HG03175 (cell line): Measurements from ENCODE around the gene SLC25A25.
A peak's percentile ranks its signal among the peaks of the same experiment; 100 is the strongest.

Source experiments
- ATAC-seq: cut with Tn5 transposase; IDR thresholded peaks from one replicate; pipeline ENCODE4 v1.9.1; 2021; ENCODE audit warnings: mild to moderate bottlenecking, moderate library complexity; ENCODE audit not compliant: unreplicated experiment

SLC25A25 gene

DNA sequence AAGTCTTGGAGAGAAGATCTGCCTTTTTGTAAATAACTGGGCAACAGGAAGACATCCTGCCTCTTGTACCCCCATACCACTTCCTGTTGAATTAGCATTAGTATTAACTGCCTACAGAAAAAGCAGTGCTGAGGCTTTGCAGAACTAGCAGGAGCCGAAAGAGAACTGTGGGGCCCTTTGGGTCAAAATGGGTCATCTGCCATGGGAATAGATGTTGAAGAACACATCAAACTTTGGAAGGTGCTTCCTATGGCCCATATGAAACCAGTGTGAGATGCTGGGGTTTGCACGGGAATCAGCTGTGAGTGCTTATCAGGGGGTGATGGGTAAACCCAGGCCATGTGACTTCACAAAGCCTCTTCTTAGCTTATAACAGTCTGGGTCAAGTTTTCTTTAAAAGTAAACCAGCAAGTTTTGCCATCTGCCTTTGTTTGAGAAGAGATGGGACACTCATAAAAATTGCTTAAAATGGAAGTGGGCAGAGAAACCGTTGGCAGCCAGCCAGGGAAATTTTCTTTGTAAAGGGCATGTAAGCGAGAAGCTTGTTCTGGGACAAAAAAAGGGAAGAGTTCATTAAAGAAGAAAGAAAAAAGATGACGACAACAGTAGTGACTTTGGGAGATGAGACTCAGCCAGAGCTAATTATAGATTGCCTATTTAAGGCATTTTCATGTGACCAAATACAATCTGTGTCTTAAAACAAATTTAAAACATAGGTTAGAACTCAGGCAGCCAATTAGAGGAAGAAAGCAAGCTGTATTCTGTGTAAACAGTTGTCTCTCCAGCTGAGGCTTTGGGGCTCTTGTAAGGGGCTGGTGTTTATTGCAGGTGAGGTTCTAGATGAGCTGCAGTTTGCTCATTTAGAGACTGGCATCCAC is 4.4 kb downstream of the SLC25A25 start:
- ATAC-seq, result no peak

DNA sequence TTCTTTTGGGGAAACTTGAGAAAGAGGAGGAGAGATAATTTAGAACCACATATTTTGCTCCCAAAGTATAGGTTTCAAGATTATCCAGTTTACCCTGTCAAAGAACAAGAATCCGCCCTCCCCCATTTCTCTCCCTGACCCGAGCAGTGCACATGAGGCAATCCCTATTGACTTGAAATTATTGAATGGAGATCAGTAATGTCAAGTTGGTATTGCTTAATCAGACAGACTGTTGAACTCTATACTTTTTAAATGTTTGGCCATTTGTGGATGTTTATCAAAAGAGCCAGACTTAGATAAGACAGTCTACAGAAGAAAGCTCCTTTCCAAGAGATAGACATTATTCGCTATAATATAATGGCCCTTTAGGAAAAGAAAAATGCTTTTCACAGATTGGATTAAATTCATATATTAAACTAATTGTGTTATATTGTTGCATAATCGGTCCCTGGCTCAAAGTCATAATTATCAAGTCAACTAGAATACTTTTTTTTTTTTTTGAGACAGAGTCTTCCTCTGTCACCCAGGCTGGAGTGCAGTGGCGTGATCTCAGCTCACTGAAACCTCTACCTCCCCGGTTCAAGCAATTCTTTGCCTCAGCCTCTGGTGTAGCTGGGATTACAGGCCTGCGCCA is 5.3 kb downstream of the SLC25A25 start:
- no peak for ATAC-seq

DNA sequence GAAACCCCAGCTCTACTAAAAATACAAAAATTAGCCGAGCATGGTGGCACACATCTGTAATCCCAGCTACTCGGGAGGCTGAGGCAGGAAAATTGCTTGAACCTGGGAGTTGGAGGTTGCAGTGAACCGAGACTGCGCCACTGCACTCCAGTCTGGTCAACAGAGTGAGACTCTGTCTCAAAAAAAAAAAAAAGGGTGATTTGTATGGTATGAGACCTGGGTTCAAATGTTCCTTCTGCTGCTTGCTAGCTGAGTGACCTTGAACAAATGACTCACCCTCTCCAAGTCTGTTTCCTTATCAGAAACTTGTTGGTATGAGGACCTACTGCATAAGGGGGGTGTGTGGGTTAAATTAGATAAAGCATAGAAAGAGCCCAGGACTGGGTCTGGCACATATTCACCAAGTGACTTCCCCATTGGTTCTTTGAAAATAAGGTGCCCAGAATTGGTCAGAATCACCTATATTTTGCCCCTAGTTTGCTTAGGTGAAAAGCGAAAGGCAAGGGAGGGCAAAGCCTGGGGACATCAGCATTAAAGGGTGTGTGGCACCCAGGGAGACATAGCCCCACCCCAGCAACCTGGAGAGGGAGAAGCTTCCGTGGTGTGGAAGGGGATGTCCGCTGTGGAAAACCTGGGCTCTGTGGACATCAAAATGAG is 9.9 kb downstream of the SLC25A25 start:
- no peak for ATAC-seq

DNA sequence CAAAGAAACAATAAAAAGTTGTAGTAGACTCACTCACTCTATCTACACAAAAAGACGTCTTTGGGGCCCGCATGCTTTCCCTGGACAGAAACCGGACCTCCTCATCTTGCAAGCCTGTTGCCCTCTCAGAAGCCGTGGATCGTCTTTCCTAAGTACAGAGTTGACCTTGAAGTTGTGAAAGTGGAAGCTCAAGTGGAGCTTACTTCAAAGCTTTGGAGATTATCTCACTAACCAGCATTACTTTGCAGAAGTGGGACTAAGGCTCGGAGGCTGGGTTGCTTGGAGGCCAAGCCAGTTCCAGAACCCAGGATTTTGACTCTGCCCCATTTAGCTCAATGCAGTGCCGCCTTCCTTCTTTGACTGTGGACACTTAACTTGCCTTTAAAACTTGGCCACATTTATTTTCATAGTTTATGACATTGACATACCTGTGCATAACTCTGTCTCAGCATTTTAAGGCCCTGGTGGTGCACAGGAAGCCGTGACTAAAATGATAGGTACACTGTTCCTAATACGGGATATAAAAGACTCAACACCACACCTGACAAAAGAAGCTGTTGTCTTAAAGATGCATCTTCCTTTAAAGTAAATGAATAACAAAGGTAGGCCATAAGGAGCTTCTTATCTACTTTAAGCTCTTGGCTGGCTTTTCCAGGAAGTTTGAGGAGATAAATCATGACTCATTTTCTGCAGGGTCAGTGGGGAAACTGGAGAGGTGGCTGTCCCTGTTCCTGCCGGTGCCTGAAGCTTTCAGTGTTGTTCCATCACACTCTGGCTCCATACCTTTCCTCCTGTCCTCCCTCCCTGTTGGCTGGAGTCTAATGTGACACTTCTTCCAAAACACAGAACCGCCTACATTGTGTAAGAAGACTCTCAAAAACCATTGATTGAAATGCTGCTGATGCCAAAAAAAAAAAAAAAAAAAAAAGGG is 10.7 kb downstream of the SLC25A25 start:
- no peak for ATAC-seq

DNA sequence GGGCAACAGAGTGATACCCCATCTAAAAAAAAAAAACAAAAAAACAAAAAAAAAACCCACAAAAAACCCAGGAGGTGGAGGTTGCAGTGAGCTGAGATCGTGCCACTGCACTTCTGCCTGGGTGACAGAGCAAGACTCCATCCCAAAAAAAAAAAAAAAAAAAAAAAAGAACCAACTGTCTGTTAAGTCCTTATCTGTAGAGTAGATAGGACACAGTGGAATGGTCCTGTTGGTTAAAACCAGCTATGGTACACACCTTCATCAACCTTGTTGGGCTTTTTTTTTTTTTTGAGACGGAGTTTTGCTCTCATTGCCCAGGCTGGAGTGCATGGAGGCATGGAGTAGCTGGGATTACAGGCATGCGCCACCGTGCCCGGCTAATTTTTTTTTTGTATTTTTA is 12.2 kb downstream of the SLC25A25 start:
- no peak for ATAC-seq

DNA sequence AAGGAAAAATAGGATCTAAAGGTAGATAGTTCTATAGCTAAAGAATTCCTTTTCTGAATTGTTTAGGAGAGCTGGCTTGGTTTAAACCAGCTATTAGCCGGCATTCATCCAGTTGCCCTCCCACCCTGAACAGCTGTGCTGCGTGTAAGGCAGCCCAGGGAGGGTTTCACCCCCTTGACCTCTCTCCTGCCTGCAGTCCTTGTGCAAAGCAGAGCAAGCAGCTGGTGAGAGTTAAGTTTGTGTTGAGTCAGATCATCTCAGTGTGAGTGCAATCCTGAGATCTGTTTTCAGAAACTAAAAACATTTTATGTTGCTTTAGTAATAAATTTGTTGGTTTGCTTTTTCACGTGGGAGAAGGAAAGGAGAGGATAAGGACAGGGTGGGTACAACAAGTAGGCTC is 13.0 kb downstream of the SLC25A25 start:
- no peak for ATAC-seq

DNA sequence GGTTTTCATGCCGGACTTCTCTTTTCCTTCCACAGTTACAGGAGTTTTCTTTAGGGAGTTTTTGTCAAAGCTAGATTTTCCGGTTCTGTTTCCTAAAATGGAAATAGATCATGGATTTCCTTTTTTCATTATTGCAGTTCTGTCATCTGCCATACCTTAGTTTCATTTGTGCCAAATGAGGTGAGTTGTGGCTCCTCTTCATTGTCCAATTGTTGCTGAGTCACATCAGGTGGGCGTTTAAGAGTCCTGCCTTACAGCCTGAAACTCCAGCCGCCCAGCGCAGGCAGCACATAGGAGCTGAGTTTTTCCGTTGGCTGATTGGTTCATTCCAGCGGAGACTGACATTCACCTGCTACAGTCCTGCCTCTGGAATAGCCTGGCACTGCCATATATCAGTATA is 14.1 kb downstream of the SLC25A25 start:
- no peak for ATAC-seq

DNA sequence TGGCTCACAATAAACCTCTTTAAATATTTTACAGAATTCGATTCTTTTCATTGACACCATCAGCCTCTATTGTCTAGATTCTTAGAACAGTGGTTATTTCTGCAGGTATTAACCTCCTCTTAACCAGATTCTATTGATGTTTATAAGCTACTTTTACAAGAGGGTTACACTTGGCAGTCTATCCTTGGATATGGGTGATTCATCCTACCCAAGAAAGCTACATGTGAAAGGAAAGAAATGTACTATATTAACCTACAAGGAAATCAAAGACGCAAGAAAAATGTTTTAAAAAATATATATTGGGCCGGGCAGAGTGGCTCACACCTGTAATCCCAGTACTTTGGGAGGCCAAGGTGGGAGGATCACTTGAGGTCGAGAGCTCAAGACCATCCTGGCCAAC is 16.7 kb downstream of the SLC25A25 start:
- no peak for ATAC-seq

DNA sequence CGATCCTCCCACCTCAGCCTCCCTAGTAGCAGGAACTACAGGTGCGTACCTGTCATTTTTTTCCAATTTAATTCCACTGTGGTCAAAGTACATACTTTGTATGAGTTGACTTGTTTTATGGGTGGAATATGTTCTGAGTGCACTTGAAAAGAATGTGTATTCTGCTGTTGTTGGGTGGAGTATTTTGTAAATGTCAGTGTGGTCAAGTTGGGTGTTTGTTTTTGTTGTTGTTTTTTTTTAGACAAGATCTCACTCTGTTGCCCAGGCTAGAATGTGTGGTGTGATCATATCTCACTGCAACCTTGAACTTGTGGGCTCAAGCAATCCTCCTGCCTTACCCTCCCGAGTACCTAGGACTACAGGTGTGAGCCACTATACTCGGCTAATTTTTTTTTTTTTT is 17.9 kb downstream of the SLC25A25 start:
- ATAC-seq, result no peak

DNA sequence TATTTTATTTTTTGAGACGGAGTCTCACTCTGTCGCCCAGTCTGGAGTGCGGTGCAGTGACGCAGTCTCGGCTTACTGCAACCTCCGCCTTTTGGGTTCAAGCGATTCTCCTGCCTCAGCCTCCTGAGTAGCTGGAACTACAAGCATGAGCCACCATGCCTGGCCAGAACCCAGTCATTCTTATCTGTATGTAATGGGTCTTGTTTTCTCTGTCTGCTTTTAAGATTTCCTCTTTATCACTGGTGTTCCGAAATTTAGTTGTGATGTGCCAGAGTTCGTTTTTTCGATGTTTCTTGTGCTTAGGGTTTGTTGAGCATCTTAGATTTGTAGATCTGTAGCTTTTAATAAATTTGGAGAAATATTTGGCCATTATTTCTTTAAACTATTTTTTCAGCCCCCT is 19.2 kb downstream of the SLC25A25 start:
- ATAC-seq, result no peak

DNA sequence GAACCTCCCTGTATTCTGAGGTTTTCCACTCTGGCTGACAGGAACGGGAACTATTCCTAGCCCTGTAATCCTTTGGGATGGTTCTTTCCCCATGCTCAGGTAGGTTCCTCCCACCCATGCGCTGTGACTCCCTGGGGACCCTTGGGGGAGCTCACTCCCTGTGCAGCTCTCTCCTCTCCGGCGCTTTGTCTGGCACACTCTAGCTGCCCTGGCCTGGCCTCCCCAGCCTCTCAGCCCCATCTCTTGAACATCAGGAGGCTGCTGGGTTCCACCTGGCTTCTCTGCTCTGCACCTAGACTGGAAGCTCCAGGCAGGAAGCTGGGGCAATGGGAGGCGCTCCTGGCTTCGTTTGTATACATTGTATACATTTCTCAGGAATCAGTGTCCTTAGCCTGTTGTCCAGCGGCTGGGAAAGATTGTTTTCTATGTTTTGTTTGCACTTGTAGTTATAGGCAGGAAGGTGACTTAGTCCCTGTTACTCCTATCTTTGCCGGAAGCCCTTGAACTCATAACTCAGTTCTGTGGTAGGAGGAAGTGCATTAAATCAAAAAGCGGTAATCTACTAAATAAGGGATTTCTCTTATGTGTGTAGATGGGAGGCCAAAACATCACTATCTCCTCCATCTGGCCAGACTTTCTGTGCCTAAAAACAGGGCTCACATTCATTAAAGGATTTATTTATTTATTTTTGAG is 20.4 kb downstream of the SLC25A25 start:
- no peak for ATAC-seq

DNA sequence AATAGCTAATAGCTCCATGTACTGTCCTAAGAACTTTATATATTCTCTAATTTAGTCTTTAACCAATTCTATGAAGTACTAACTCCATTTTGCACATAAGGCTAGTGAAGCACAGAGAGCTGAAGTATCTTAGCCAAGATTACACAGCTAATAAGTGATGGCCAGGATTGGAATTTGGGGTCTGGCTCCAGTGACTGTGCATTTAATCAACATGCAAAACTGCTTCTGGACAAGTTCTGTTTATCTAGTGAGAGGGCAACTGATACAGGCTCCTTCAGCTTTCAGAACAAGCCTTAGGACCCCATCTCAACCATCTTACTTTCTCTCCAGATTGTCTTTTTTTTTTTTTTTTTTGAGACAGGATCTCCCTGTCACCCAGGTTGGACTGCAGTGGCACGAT is 21.3 kb downstream of the SLC25A25 start:
- ATAC-seq, result no peak

DNA sequence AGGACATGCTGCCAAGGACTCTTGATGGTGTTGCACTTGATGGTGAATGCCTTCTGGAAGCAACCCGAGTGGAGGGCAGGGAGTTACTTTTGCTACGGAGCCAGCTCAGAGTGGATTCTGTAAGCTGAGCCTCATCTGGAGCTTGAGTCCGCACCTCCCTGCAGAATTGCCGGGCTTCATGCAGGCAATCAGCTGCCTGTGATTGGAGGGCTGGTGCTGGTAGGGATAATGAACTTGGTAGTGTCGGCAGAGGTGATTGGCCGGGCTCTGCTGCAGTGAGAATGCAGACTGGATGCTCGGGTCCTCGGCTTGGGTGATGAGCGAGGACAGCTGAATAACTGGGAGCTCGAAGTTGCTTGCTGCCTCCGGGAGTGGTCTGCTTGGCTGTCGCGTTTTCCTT is 23.1 kb downstream of the SLC25A25 start:
- no peak for ATAC-seq

DNA sequence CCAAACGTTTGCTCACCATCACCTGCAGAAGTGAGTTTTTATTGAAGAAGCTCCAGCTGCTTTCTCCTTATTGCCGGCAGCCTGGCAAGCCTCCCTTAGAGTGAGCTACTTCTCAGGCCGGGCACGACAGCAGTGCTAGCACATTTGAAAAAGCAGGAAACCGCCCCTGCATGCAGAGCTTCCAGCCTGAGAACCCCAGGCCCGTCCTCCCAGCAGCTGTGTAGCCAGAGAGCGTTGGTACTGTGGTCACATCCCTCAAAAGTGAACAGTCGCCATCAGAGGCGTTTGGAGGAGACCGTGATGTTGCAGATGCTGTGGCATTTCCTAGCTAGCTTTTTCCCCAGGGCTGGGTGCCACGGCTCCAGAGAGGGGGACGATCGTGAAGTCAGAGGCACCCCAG is 23.5 kb downstream of the SLC25A25 start:
- no peak for ATAC-seq

DNA sequence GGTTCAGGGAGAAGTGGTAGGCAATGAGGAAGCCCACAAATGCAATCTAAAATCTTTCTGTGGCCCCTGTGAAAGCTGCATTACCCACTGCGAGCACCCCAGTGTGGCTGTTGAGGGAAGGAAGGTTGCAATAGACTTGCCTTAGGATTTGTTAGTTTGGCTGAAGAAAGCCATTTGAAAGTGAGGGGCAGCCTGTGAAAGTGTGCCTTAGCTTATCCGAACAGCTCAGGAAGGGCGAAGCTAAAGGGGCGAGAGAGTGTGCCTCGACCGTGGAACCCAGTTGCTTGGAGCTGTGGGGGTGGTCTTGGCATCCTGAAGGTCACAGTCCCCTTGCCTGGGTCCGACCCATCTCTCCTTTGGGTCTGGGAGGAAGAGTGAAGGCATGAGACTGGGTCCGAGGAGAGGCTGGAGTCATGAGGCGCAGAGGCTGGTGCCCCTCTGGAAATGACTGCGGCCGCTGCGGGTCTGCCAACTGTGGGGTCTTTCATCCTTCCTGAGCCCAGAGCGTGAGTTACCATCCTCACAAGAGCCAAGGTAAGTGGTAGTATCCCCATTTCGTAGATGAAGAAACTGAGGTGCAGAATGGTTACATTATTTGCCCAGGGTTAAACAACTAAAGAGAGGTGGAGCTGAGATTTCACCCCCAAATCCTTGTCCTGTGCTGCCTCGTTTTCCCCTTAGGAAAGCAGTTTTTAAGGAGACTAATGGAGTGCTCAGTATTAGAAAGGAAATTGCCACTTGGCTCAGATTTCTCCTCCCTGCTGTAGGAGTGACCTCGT is 24.4 kb downstream of the SLC25A25 start:
- no peak for ATAC-seq

DNA sequence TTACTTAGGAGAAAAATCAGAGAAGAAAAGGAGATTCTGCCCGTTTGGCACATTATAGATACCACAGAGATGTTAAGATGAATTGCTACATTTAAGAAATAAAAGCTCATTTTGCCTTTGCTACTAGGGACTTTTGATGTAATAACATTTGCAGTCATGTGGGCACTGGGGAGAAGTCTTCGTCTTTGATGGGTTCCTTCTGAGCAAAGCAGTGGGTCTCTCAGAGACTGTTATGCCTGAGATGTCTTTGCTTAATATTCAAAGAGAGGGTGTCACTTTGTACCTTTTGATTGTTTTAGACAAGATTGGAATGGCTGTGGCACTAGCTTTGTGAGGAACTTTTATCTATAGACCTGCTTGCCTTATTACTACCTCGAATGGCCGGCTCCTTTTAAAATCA is 25.0 kb downstream of the SLC25A25 start:
- ATAC-seq, result no peak

DNA sequence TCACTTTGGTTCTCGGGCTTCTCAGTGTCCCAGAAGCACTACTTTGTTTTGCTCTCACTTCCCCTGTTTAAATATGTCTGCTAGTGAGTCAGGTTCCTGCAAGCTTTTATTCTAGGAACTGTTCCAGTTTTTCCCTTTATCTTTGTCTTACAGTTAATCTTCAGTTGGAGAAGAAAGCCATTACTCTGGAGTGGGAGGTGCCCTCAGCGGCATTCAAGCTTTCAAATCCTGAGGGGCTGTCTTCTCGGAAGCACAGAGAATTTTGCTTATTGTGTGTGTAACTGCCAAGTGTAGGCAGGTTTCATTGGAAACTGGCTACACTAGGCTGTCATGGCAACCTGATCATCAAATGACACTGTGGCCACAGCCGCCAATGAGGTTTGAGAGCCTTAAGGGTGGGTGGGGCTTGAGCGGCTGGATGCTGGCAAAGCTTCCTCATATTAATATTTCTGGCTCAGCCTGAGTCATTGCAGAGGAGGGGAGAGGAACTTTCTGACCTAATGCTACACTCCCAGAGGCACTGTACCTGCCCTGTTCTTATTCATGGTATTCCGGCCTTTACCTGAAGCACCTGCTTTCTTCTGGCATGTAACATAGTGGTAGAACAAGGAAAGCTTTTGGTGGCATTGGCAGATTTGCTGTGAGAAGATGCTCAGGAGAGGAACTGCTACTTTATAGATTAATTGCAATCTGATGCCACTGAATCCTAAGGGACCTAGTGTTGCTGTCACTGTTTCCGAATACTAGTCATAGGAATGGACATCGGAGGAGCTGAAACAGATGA is 26.3 kb downstream of the SLC25A25 start:
- peak; percentile 87 for ATAC-seq

DNA sequence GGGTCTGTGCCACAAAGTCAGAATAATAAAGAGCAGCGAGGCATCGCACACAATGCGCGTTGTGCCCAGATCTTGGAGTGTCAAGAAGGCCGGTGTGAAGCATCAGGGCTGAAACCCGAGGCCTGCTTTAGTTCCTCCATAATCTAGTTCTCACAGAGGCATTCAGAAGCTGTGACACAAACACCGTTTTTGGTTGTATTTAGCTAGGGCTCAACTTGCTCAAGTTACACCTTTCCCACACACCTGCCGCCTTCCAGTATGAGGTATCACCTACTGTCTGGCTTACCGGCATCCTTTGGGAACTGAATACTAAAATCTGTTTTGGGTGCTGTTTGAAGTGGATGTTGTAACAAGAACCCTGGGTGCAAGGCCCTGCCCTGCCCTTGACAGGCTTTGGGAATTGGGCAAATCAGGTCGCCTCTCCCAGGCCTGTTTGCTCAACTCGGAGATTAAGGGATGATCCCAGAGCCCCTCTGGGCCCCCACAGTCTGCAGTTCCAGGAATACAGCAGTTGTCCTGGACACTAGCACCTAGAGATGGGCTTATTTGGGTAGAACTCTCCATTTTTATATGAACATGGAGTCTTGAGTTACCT is 27.0 kb downstream of the SLC25A25 start:
- ATAC-seq, result no peak
